Immature natural killer cell (primary cell): ENCODE measurements around the gene SPESP1. TPM values are rescaled to one million over a fixed set of nuclear protein-coding genes. Genes with fewer than 3 reads are reported as not detected.
"Not testable (repeated sequence)": the region's sequence is repeated elsewhere in the genome, so short reads cannot be mapped to it uniquely, and the experiment has no call there.

Experiments
- DNase-seq, 3 donors: peaks; one replicate each; pipeline ENCODE4 v3.0.0; 2022; ENCODE audit warnings: mixed read lengths in 1 of 3
- H3K27ac Mint-ChIP-seq, 6 donors: one replicate each; pipeline ENCODE4 v1.8.0; 2020; ENCODE audit warnings: mixed read lengths in 6 of 6, mild to moderate bottlenecking in 5 of 6, inconsistent platforms in 4 of 6, moderate library complexity in 3 of 6
- H3K27me3 Mint-ChIP-seq, 3 donors: one replicate each; pipeline ENCODE4 v1.8.0; 2020 to 2021; ENCODE audit warnings: low read depth in 3 of 3, mild to moderate bottlenecking in 3 of 3, mixed read lengths in 3 of 3, moderate library complexity in 3 of 3, inconsistent platforms in 1 of 3
- H3K36me3 Mint-ChIP-seq, 3 donors: one replicate each; pipeline ENCODE4 v1.8.0; 2020; ENCODE audit warnings: mixed read lengths in 3 of 3, inconsistent platforms in 2 of 3, mild to moderate bottlenecking in 2 of 3
- H3K4me1 Mint-ChIP-seq, 2 donors: one replicate each; pipeline ENCODE4 v1.8.0; 2020; ENCODE audit warnings: inconsistent platforms in 2 of 2, mild to moderate bottlenecking in 2 of 2, mixed read lengths in 2 of 2, moderate library complexity in 1 of 2
- H3K4me3 Mint-ChIP-seq, 5 donors: one replicate each; pipeline ENCODE4 v1.8.0; 2020; ENCODE audit warnings: mild to moderate bottlenecking in 5 of 5, mixed read lengths in 5 of 5, inconsistent platforms in 3 of 5, moderate library complexity in 3 of 5
- H3K9me3 Mint-ChIP-seq, 6 donors: one replicate each; pipeline ENCODE4 v1.8.0; 2020; ENCODE audit warnings: mild to moderate bottlenecking in 6 of 6, mixed read lengths in 6 of 6, inconsistent platforms in 4 of 6, moderate library complexity in 3 of 6
- polyA plus RNA-seq, 3 donors: library from polyadenylated mRNA; unstranded; fragments of 300-500 nt; fragmentation: Illumina TruSeq; gene quantifications; one replicate each; pipeline ENCODE4 v1.2.3, GENCODE V29; 2021

Gene SPESP1
- polyA plus RNA-seq, 3 donors from 2014 or later = 0.62 to 1.9 (median 0.77) TPM

DNA sequence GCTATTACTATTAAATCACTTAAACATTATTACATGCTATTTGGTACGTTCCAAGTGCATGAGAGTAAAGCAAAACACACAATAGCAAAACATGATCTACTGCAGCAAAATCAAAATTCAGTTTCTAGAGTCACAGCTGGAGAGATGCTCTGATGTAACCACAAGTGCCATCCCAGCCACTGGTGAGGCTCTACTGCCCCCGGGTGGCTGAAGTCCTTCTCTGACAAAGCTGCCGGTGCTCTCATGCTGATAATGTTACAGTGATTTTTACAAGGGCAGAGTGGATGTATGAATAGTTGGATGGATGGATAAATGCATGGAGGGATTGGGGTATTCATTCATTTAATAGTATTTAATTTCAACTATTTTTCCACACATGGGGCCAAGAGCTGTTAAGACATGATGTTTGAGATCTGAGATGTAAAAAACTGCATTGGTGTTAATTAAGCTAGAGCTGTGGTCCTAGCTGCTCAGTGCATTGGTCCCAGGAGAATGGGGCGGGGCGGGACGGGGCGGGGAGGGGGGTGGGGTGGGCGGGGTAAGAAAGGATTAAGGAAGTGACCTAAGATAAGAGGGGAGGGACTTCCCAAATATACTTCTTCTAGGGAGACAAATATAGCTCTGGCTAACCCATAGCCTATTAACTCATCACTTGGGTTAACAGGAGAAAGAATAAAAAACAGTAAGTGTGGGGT lies 5.3 kb upstream of the SPESP1 start:
- H3K36me3 Mint-ChIP-seq = no peaks in the 10 kb centered on the region
- DNase-seq = peak; percentile 9 to 30 (median 20)
- H3K27me3 Mint-ChIP-seq = peaks cover 0 to 14% (median 11%) of the 10 kb centered on the region in 3 donors
- no peaks in the 10 kb centered on the region for H3K4me1 Mint-ChIP-seq
- H3K4me3 Mint-ChIP-seq = no peak overlapping the region
- H3K9me3 Mint-ChIP-seq = no peaks in the 10 kb centered on the region
- no peak overlapping the region for H3K27ac Mint-ChIP-seq

DNA sequence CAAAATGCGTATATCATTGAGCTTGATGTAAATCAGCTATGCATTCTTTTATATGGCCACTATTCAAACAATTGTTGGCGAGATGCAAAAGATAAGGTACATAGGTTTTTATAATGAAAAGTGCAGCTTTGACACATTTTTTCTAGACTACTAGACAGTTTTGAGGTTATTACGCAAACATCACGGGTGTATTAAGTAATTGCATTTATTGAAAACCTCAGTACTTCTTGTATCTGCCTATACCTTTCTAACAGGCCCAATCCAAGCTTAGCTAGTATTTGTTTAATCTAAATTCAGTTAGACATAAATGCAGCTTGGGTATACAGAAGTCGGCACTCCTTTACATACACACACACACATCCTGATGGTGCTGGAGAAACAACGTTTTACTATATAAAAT lies 2.7 kb downstream of the SPESP1 start:
- Mint-ChIP-seq H3K4me3 (no peak overlapping the region), H3K27me3 (peaks cover 2 to 4% (median 3%) of the 10 kb centered on the region in 3 donors), H3K9me3 (no peaks in the 10 kb centered on the region), H3K27ac (no peak overlapping the region), H3K4me1 (no peaks in the 10 kb centered on the region), H3K36me3 (no peaks in the 10 kb centered on the region)
- DNase-seq = no peak

DNA sequence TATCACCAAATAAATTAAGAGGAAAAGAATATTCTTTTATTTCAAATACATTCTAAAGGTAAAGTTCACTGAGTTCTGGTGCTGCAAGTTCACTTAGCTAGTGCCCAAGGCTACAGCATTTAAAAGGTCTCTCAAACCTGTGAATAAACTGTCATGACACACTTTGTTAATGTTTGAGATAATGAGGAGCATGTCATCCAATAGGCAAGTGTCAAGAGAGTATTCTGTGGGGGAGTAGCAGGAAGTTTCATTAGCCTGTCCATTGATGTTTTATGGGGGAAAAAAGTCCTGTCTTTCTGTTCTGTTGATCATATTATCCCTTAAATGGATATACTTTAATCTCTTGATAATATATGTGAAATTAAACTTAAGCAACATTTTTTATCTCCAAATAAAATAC lies 4.0 kb downstream of the SPESP1 start:
- no peaks in the 10 kb centered on the region for H3K4me1 Mint-ChIP-seq
- H3K4me3 Mint-ChIP-seq = no peak overlapping the region
- H3K36me3 Mint-ChIP-seq = no peaks in the 10 kb centered on the region
- no peaks in the 10 kb centered on the region for H3K9me3 Mint-ChIP-seq
- no peak overlapping the region for H3K27ac Mint-ChIP-seq
- no peak for DNase-seq
- peaks cover 2 to 4% (median 3%) of the 10 kb centered on the region in 3 donors for H3K27me3 Mint-ChIP-seq

DNA sequence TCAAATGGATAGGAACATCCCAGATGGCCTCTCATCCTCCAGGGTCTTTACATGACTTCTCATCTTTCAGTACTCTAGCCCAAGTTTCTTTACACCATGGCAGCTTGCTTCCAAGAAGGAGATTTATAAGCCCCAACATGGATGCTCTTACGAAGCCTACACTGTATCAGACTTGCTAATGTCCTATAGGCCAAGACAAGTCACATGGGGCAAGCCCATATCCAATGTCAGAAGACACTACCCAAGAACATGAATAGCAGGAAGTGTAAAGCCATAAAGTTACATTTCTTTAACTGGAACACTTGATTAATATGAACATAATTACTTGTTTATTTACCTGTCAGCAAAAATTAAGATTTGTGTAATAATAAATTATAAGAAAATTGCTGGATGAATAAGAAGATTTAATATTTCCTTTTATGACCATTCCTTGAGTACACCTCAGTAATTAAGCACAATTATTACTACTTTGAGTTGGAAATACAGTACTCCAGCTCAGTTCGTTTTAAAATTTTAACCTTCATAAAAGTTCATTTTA lies 5.1 kb downstream of the SPESP1 start:
- H3K27ac Mint-ChIP-seq = no peak overlapping the region
- peaks cover 2 to 4% (median 4%) of the 10 kb centered on the region in 3 donors for H3K27me3 Mint-ChIP-seq
- H3K4me1 Mint-ChIP-seq = no peaks in the 10 kb centered on the region
- no peaks in the 10 kb centered on the region for H3K9me3 Mint-ChIP-seq
- DNase-seq = no peak
- no peaks in the 10 kb centered on the region for H3K36me3 Mint-ChIP-seq
- no peak overlapping the region for H3K4me3 Mint-ChIP-seq

DNA sequence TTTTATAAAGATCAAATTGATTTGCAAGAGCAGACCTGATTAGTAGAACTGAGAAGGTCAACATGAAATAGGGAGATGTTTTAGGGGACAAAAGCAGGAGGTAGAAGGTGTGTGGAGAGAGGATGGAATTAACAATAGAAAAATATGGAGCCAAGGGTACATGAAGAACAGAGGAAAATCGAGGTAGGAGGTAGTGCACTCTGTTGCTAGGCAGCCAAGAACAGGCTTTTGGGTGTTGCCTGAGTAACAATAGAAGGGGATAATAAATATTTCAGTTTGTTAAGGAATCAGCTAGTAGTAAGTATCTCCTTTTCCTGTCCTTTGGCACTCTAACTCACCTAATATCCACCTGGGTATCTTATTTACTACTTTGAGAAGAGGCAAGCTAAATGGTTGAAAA lies 9.2 kb downstream of the SPESP1 start:
- H3K4me3 Mint-ChIP-seq = no peak overlapping the region
- no peak overlapping the region for H3K27ac Mint-ChIP-seq
- no peaks in the 10 kb centered on the region for H3K9me3 Mint-ChIP-seq
- H3K36me3 Mint-ChIP-seq = no peaks in the 10 kb centered on the region
- peaks cover 4 to 5% (median 4%) of the 10 kb centered on the region in 3 donors for H3K27me3 Mint-ChIP-seq
- no peak for DNase-seq
- no peaks in the 10 kb centered on the region for H3K4me1 Mint-ChIP-seq

DNA sequence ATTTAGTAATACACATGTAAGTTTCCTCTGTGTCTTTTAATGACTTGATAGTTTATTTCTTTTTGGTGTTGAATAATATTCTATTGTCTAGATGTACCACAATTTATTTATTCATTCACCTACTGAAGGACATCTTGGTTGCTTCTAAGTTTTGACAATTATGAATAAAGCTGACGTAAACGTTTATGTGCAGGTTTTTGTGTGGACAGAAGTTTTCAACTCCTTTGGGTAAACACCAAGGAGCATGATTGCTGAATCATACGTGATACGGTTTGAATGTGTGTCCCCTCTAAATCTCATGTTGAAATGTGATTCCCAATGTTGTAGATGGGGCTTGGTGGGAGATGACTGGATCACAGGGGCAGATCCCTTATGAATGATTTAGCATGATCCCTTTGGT lies 21.5 kb downstream of the SPESP1 start:
- H3K36me3 Mint-ChIP-seq = no peaks in the 10 kb centered on the region
- no peak for DNase-seq
- H3K27ac Mint-ChIP-seq = no peak overlapping the region
- peaks cover 0 to 5% (median 0%) of the 10 kb centered on the region in 6 donors for H3K9me3 Mint-ChIP-seq
- peaks cover 3 to 14% (median 9%) of the 10 kb centered on the region in 3 donors for H3K27me3 Mint-ChIP-seq
- no peak overlapping the region for H3K4me3 Mint-ChIP-seq
- H3K4me1 Mint-ChIP-seq = no peaks in the 10 kb centered on the region

DNA sequence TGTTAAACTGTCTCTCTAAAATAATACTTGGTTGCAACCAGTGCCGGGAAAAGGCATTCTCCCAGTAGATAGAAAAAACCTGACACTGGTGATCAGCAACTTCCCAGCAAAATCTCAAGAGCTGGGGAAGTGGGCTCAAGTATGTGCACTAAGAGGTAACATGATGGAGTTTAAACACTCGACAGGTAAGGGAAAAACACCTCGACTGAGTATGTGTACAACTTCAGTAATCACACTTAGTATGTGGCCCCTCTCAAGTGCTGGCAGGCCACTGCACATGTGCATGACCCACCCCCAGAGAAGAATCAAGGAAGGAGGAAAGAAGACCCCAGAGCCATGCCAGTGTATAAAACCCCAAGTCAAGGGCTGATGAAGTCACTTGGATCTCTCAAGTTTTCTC lies 27.4 kb downstream of the SPESP1 start:
- H3K27ac Mint-ChIP-seq = no peak overlapping the region
- H3K4me1 Mint-ChIP-seq = no peaks in the 10 kb centered on the region
- peaks cover 5 to 14% (median 9%) of the 10 kb centered on the region in 3 donors for H3K27me3 Mint-ChIP-seq
- no peak for DNase-seq
- no peak overlapping the region for H3K4me3 Mint-ChIP-seq
- no peaks in the 10 kb centered on the region for H3K36me3 Mint-ChIP-seq
- peaks cover 0 to 6% (median 0%) of the 10 kb centered on the region in 6 donors for H3K9me3 Mint-ChIP-seq

DNA sequence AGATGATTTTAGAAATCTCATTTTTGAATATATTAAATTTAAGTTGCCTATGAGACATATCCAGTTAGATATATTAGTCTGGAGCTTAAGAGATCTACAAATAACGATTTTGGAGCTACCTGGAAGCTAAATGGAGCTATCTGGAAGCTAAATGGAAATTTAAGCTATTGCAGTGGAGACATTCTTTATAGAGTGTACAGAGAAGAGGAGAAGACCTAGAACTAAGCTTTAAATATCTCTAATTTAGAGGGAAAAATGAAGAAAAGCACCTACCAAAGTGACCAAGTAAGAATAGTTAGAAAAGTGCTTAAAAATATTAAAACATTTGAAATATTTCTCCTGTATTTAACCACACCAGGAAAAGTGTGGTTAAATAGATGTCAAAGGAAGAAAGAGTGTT lies 28.3 kb downstream of the SPESP1 start:
- no peak for DNase-seq
- H3K9me3 Mint-ChIP-seq = peaks cover 0 to 6% (median 0%) of the 10 kb centered on the region in 6 donors
- no peaks in the 10 kb centered on the region for H3K36me3 Mint-ChIP-seq
- peaks cover 5 to 14% (median 9%) of the 10 kb centered on the region in 3 donors for H3K27me3 Mint-ChIP-seq
- no peaks in the 10 kb centered on the region for H3K4me1 Mint-ChIP-seq
- no peak overlapping the region for H3K27ac Mint-ChIP-seq
- no peak overlapping the region for H3K4me3 Mint-ChIP-seq

DNA sequence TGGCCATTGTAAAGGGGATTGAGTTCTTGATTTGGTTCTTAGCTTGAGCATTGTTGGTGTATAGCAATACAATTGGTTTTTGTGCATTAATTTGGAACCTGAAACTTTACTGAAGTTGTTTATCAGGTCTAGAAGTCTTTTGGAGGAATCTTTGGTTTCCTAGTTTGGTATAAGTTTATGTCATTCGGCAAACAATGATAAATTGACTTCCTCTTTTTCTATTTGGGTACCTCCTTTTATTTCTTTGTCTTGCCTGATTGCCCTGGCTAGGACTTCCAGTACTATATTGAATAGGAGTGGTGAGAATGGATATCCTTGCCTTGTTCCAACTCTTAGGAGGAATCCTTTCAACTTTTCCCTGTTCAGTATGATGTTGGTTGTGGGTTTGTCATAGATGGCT lies 32.1 kb downstream of the SPESP1 start:
- Mint-ChIP-seq H3K9me3 (peaks cover 0 to 2% (median 0%) of the 10 kb centered on the region in 6 donors), H3K4me1 (no peaks in the 10 kb centered on the region), H3K27ac (no peak overlapping the region), H3K4me3 (no peak overlapping the region), H3K36me3 (no peaks in the 10 kb centered on the region), H3K27me3 (peaks cover 2 to 12% (median 5%) of the 10 kb centered on the region in 3 donors)
- no peak for DNase-seq

DNA sequence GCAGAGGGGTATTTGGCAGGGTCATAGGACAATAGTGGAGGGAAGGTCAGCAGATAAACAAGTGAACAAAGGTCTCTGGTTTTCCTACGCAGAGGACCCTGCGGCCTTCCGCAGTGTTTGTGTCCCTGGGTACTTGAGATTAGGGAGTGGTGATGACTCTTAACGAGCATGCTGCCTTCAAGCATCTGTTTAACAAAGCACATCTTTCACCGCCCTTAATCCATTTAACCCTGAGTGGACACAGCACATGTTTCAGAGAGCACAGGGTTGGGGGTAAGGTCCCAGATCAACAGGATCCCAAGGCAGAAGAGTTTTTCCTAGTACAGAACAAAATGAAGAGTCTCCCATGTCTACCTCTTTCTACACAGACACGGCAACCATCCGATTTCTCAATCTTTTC lies 33.4 kb downstream of the SPESP1 start:
- H3K9me3 Mint-ChIP-seq, H3K4me3 Mint-ChIP-seq, H3K4me1 Mint-ChIP-seq, H3K27ac Mint-ChIP-seq, H3K36me3 Mint-ChIP-seq, DNase-seq: not testable (repeated sequence)
- H3K27me3 Mint-ChIP-seq = peaks cover 4 to 12% (median 9%) of the 10 kb centered on the region in 3 donors

DNA sequence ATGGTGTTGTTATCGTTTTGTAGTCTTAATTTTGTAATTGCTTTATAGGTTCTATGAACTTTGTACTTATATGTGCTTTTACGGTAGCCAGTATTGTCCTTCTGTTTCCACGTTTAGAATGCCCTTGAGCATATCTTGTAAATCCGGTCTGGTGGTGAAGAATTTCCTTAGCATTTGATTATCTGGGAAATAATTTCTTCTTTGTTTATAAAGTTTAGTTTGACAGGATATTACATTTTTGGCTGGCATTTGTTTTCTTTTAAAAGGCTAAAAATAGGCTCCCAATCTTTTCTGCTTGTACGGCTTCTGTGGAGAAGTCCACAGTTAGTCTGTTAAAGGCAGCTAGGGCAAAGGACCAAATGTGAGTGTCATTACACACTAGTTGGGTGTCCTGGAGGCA lies 36.7 kb downstream of the SPESP1 start:
- no peak overlapping the region for H3K27ac Mint-ChIP-seq
- H3K27me3 Mint-ChIP-seq = peaks cover 4 to 7% (median 6%) of the 10 kb centered on the region in 3 donors

DNA sequence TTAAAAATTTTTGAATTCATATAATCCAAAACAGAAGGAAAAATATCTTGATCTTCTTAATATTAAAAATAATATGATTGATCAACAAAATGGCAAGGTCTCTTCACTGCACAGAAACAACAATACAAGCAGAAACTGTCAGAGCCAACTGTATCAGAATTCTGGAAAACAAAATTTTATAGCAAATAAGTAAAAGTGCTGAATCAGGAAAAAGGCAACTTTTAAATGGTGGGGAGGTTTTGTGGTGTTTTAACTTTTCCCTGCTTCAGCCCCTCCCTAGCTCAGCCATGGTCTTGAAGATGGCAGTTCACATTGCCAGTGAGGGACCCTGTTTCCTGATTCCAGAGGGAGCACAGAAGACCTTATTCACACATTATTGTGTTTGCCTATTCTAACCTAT lies 37.6 kb downstream of the SPESP1 start:
- no peak for DNase-seq
- Mint-ChIP-seq H3K9me3 (peaks cover 0 to 16% (median 8%) of the 10 kb centered on the region in 6 donors), H3K36me3 (no peaks in the 10 kb centered on the region), H3K4me3 (no peak overlapping the region), H3K27ac (no peak overlapping the region), H3K27me3 (peaks cover 6 to 8% (median 7%) of the 10 kb centered on the region in 3 donors), H3K4me1 (no peaks in the 10 kb centered on the region)

More for the DNA sequence above, 36.7 kb downstream of the SPESP1 start:
- H3K4me1 Mint-ChIP-seq = no peaks in the 10 kb centered on the region
- no peak for DNase-seq
- no peaks in the 10 kb centered on the region for H3K36me3 Mint-ChIP-seq
- H3K4me3 Mint-ChIP-seq = no peak overlapping the region
- peaks cover 0 to 16% (median 8%) of the 10 kb centered on the region in 6 donors for H3K9me3 Mint-ChIP-seq

DNA sequence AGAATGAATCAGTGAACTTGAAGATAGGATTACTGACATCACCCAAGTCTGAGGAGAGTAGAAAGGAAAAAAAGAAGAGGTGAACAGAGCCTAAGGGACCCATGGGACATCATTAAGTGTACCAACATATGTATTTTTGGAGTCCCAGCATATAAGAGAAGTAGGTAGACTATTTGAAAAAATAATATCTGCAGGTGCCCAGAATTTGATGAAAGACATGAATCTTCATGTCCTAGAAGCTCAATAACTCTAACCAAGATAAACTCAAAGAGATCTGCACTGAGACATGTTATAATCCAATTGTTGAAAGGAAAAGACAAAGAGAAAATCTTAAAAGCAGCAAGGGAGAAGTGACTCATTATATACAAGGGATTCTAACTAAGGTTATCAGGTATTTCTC lies 39.0 kb downstream of the SPESP1 start:
- Mint-ChIP-seq H3K27me3 (peaks cover 6 to 10% (median 9%) of the 10 kb centered on the region in 3 donors), H3K4me1 (no peaks in the 10 kb centered on the region), H3K36me3 (no peaks in the 10 kb centered on the region), H3K4me3 (no peak overlapping the region), H3K27ac (no peak overlapping the region), H3K9me3 (peaks cover 0 to 16% (median 8%) of the 10 kb centered on the region in 6 donors)
- DNase-seq = no peak

DNA sequence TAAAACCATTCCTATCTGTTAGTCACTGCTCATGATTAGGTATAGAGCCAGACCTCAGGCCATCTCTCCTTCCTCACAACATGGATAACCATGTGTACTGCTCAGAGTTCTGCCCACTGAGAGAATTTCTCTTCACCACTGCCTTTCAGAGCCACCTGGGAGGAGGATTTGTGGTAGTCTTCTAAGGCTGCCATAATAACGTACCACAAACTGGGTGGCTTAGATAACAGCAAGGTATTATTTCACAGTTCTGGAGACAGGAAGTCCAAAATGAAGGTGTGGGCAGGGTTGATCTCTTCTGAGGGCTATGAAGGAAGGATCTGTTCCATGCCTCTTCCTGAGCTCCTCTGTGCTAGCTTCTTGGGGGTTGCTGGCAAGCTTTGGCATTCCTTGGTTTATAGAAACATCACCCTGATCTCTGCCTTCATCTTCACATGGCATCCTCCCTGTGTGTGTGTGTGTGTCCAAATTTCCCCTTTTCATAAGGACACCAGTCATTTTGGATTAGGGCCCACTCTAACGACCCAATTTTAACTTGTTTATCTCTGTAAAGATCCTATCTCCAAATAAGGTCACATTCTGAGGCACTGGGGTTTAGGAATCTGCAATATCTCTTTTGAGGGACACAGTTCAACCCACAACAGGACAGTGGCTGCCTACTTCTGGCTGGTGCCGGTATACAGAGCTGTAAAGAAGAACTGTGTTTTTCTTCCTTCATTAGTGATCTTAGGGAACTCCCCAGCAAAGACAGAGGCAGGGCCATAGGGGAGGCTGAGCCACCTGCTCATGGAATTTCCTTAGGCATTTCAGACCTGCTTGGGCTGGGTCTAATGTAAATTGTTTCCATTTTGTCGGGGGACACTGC lies 42.1 kb downstream of the SPESP1 start:
- Mint-ChIP-seq H3K4me1 (no peaks in the 10 kb centered on the region), H3K9me3 (peaks cover 0 to 25% (median 10%) of the 10 kb centered on the region in 6 donors)

More for the DNA sequence above, 42.1 kb downstream of the SPESP1 start:
- Mint-ChIP-seq H3K36me3 (no peaks in the 10 kb centered on the region), H3K4me3 (no peak overlapping the region), H3K27ac (no peak overlapping the region), H3K27me3 (peaks cover 3 to 10% (median 6%) of the 10 kb centered on the region in 3 donors)
- DNase-seq = no peak
